IPS-NIHi11 (cell line): ENCODE data around the gene IFNAR2.
"Not testable (repeated sequence)": the region's sequence is repeated elsewhere in the genome, so short reads cannot be mapped to it uniquely, and the experiment has no call there.

Experiments
- DNase-seq: peaks from one replicate; pipeline ENCODE4 v3.0.0; 2012; ENCODE audit warnings: mixed read lengths, low spot score

Gene IFNAR2

DNA sequence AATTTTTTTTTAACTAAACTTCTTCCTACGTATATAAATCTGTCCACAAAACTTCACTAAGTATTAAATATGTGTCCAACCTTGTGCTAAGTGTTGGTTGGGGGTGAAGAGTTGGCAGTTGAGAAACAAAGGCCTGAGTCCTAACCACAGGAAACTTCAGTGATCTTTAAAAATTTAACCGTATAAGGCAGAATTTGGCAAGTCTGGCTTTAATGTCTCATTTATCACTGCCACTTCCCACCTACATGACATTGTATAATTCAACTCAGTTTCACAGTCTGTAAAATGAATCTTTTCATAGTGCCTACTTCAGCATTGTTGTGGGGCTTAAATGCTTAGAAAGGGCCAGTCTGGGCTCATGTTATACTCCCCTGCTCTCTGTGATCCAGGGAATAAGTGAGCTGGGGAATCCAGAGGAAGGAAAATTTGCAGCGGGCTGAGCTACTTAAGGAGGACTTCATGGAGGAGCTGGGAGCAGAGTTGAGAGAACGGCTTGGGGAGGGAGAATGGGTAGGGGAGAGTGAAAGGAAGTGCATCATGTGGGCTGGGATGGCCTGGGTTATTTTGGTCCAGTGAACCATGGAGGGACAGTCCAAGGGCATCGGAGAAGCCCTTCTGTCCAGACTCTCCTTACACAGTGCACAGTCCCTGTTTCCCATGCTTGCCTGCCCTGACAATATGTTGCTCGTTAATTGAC is 14.5 kb downstream of the IFNAR2 start:
- no peak for DNase-seq

DNA sequence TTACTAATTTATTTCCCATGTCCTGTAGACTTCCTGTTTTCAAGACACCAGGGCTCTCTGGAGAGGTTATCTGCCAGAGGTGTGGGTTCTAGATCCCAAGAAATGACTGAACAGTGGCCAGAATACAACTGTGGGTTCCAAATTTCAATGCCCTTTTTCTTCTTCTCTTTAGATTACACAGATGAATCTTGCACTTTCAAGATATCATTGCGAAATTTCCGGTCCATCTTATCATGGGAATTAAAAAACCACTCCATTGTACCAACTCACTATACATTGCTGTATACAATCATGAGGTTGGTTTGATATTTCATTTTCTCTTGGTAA is 15.0 kb downstream of the IFNAR2 start:
- no peak for DNase-seq

DNA sequence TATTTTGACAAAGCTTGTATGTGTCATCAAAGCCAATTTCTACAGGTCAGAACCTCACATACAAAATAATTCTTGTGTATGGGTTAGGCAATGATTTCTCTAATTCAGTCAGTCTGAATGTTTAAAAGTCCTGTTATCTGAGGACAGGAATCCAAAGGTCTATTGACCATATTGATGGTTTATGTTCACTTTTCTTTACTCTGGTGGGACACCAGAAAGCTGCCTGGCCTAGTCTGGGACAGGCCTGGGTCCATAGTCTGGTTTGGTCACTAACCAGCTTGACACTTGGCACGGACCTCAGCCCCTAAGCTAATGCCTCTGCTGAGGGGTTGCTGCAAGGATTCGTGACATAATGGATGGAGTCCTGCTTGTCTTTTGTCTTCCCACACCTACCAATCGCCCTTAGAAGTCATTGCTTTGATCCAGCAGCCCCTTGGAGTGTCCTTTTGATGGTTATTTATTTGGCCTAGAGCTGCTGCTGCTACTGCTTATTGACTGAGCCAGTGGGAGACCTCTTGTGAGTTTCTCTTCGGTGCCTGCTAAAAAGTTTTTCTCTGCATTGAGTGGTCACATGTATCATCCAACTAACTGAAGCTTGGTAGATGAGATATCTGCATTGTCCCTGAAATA is 15.7 kb downstream of the IFNAR2 start:
- no peak for DNase-seq

DNA sequence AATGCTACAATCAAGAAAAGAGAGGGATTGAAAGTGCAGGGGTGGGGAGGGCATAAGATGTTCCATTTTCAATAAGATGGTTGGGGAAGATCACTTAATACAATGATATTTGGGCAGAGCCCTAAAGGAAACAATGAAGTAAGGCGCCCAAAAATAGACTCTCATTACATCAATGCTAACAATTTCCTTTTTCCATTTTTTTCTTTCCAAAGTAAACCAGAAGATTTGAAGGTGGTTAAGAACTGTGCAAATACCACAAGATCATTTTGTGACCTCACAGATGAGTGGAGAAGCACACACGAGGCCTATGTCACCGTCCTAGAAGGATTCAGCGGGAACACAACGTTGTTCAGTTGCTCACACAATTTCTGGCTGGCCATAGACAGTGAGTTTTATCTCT is 16.8 kb downstream of the IFNAR2 start:
- no peak for DNase-seq

DNA sequence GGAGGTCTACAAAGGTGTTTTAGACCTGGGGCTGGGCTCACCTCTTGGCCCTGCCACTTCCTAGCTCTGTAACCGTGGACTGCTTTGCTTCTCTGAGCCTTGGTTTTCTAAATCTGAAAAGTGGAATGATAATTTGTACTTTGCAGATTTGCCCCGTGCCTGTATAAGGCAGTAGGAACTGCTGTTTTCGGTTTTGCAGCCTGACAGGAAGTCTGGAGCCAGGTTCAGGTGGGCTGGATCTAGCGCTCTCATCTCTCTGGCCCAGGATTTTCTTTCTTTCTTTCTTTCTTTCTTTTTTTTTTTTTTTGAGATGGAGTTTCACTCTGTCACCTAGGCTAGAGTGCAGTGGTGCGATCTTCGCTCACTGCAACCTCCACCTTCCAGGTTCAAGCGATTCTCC is 17.2 kb downstream of the IFNAR2 start:
- no peak for DNase-seq

DNA sequence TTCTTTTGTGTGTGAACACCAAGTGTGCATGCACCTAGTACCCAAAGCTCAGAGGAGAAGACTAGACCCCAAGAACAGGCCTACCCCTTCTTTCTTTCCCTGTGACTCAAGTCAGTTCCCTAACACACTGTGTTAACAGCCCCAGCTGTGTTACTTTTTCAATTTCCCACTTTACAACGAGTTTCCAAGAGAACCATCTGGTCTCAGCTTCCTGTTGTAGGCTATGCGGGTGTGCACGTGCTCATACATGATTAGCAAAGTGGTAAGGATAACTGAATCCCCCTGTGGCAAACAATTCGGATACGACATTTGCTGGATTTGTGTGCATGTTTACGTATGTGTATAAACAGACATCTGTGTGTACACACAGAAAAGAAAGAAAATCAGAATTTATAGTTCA is 17.9 kb downstream of the IFNAR2 start:
- no peak for DNase-seq

DNA sequence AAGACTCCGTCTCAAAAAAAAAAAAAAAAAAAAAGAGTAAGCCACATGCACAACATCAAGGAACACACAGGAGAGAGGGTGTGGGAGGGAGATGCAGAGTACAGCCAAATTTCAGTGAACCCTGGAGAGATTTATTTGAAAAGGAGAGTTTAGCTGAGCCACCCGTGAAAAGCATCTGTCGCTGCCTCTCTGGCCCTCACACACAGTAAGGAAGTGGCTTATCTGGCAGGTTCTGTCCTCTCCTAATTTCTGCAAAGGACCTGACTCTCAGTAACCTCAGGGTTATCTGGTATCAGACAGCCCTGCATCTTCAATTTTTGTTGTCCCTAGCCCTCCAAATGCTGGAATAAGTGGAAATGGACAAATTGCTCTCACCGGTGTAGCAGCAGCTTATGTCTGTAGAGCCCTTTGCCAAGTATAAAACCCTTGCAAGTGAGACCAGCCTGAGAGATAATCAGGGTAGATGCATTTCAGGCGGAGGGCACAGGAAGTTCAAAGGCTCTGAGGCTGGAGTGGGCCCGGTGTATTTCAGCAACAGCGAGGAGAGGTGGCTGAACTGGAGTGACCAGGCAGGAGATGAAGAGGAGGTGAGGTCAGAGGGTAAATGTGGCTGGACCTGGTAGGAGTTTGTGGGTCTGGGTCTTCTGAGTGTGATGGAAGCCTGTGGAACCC is 19.7 kb downstream of the IFNAR2 start:
- DNase-seq: no peak

DNA sequence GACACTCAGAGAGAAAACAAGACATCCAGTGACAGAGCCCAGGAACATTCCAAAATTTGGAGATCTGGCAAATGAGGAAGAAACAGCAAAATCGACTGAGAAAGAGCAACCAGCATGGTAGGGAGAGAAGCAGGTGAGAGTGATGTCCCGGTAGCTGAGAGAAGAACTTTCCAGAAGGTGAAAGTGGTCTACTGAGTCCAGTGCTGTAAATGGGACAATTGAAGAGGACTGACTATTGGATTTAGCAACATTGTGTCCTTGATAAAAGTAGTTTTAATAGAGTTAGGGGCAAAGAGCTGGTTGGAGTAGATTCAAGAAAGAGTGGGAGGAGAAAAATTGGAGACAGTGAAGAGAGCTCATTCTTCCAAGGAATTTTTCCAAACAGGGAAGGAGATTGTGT is 21.4 kb downstream of the IFNAR2 start:
- DNase-seq: no peak

DNA sequence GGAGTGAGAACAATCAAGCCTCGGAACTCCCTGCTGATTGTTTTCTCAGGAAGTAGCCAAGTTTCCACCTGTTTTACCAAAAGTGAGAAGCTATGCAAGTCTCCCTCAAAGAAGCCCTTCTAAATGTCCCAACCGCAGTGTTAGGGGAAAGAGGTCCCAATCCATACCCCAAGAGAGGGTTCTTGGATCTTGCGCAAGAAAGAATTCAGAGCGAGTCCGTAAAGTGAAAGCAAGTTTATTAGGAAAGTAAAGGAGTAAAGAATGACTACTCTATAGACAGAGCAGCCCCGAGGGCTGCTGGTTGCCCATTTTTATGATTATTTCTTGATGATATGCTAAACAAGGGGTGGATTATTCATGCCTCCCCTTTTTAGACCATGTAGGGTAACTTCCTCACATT is 23.6 kb downstream of the IFNAR2 start:
- DNase-seq: not testable (repeated sequence)

DNA sequence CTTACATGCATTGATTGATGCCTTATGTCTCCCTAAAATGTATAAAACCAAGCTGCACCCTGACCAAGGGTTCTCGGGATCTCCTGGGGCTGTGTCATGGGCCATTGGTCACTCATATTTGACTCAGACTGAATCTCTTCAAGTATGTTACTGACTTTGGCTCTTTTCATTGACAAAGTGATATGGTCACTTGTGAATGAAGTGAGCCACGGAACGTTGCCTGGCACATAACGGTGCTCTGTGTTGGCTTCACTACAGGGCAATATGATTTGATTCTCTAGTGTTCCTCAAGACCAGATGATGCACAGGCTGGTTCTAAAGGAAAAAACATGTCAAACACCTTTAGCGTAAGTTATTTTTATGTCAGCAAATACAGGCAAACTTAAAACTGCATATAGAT is 25.0 kb downstream of the IFNAR2 start:
- DNase-seq: no peak

DNA sequence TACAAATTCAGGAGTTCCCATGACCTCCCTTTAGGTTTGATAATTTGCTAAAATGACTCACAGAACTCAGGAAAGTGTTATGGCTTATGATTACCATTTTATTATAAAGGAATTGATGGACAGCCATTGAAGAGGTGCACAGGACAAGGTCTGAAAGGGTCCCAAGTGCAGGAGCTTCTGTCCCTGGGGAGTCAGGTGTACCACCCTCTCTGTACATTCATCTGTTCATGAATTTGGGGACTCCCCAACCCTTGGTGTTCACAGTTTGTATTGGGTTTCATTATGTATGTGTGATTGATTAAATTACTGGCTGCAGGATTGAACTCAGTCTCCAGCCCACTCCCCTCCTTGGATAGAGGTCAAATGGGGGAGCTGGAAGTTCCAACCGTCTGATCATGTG is 25.7 kb downstream of the IFNAR2 start:
- DNase-seq: no peak

DNA sequence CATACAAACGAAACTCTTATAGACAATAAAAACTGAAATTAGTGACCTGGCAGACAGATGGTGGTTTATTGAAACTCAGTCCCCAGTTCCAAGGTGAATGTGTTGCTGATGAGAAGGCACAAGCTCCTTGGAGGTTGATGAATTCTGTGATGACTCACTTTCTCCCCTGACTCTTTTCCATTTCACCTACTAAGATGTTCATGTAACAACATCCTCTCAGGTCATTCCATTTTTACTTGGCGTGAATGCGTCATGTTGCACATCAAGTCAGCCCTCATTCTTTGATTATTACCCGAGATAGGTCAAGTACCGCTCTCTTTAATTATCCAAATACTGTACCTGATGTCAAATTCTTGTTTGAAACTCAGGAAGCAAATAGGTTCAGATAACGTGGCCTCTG is 26.3 kb downstream of the IFNAR2 start:
- DNase-seq: no peak

DNA sequence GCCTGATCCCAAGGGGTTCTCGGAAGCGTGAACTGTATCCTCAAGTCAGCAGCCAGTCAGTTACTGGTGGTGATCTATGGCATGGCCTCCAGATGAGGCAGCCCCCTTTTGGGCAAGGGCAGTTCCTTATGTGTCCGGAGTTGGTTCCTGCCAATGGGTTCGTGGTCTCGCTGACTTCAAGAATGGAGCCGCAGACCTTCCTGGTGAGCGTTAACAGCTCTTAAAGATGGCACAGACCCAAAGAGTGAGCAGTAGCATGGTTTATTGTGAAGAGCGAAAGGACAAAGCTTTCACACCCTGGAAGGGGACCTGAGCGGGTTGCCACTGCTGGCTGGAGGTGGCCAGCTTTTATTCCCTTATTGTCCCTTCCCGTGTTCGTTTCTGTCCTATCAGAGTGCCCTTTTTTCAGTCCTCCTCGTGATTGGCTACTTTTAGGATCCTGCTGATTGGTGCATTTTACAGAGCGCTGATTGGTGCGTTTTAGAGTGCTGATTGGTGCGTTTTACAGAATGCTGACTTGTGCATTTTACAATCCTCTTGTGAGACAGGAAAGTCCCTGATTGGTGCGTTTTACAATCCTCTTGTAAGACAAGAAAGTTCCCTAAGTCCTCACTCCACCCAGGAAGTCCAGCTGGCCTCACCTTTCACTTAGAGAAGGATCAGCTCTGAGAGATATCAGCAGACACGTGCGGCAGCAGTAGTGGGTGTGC is 27.5 kb downstream of the IFNAR2 start:
- DNase-seq: no peak

DNA sequence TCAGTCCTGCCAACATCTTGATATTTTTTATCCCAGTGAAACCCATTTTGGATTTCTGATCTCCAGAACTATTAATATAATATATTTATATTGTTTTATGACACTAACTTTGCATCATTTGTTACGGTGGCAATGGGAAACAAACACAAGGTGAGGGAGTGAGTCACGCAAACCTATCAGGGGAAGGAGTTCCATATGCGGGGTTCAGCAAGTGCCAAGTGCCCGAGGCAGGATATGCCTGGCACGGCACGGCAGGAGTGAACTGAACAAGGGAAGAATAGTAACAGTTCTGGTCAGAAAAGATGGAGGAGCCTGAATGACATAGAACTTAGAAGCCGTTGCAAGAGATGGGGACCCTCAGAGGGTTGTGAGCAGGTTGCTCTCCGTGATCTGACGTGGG is 28.7 kb downstream of the IFNAR2 start:
- no peak for DNase-seq

DNA sequence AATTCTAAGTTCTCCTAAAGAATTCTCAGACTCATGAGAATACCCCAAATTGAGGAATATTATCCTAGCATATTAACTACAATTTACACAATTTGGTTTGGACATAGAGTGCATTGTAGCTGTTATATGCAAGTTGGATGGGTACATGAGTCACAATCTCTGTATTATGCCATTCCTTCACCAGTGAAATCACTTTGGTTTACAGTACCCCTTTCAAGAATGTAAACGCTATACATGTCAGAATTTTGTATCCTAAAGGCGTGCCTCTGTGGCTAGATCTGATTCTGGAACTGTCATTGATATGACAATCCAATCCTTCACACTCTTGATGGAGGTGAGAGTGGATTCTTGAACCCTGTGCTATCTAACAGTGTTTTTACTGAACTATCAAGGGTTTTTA is 29.7 kb downstream of the IFNAR2 start:
- DNase-seq: no peak

DNA sequence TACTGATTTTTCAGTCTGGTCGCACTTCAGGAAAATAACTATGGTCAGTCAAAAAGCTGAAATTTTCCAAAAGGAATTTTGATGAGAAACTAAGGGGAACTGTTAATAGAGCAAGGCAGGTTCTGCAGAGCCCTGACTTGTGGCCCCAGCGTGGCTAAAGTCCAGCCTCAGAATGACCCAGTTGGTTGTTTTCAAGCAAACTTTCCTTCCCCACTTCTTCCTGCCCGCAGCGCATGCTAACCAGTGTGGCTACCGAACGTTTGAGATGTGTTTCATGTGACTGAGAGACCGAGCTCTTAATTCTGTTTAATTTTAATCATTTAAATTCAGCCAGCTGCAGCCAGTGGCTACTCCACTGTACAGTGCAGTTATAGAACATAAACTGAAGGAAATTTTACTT is 30.3 kb downstream of the IFNAR2 start:
- DNase-seq: no peak

DNA sequence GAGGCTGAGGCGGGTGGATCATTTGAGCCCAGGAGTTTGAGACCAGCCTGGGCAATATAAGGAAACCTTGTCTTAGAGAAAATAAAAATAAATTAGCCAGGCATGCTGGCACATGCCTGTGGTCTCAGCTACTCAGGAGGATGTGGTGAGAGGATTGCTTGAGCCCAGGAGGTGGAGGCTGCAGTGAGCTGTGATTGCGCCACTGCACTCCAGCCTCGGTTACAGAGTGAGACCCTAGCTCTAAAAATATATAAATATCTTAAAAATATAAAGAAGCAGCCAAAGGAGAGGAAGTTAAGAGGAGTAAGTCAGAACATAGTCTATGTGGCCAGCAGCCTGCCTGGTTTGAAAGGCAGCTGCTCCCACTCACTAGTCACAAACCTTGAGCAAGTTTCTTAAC is 31.9 kb downstream of the IFNAR2 start:
- DNase-seq: no peak

DNA sequence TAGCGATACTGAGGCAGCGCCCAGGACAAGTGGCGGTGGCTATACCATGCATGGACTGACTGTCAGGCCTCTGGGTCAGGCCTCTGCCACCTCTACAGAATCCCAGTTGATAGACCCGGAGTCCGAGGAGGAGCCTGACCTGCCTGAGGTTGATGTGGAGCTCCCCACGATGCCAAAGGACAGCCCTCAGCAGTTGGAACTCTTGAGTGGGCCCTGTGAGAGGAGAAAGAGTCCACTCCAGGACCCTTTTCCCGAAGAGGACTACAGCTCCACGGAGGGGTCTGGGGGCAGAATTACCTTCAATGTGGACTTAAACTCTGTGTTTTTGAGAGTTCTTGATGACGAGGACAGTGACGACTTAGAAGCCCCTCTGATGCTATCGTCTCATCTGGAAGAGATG is 33.2 kb downstream of the IFNAR2 start:
- no peak for DNase-seq

DNA sequence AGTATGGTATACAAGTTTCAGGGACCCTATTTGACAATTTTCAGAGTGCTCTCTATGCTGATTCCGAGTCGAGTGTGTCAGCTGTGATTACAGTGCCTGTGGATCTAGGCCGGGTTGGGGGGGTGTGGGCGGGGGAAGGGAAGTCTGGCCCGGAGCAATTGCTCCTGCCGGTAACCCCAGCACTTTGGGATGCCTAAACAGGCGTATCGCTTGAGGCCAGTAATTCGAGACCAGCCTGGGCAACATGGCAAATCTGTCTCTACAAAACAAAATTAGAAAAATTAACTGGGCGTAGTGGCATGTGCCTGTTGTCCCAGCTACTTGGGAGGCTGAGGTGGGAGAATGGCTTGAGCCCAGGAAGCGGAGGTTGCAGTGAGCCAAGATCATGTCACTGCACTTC is 34.8 kb downstream of the IFNAR2 start:
- no peak for DNase-seq

DNA sequence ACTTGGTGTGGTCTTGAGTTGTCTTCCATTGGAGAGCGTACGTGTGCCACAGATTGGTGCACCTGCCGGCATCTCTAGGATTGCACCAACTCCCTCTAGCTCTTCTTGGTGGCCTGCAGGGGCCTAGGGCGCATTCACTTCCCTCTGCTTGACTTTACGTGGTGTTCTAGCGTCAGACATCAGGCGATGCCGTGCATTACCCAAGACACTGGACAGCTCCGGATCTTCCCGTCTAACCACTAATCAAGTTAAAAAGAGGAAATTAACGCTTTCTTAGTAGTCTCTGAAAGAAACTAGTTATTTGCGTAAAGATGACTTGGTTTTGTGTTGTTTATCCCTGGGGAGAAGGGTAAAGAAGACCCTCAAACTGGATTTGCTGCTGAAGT is 35.9 kb downstream of the IFNAR2 start:
- no peak for DNase-seq

DNA sequence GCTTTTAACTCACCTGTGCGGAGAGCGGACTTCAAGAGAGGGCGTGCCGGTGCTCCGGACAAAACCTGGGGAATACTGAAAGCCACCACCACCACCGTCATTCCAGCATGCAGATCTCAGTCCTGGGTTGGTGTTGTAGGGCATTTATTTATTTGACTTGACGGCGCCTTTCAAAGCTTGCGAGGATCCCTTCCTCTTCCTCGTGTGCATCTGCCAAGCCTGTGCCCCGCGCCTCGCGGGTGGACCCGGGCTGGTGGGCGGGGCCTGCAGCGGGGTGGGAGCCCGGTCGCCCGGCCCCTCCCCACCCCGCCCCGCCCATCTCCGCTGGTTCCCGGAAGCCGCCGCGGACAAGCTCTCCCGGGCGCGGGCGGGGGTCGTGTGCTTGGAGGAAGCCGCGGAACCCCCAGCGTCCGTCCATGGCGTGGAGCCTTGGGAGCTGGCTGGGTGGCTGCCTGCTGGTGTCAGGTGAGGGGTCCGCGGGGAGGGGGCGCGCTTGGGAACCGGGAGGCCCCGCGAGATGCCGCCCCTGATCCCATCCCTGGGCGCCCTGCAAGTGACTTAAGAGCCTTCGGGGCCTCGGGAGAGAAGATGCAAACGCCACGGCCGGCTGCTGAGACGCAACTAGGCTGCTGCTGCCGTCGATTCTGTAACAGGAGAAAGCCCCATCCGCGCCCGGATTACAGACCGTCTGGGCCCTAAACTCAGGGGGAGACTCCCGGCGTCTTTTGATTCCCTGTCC is 36.5 kb downstream of the IFNAR2 start, which contains the start of gene IL10RB:
IL10RB (plus strand) TSS at position 318 of the 739 bp plus-strand sequence; CDS start at position 417, 99 bp downstream.
- DNase-seq: peak; percentile 95

DNA sequence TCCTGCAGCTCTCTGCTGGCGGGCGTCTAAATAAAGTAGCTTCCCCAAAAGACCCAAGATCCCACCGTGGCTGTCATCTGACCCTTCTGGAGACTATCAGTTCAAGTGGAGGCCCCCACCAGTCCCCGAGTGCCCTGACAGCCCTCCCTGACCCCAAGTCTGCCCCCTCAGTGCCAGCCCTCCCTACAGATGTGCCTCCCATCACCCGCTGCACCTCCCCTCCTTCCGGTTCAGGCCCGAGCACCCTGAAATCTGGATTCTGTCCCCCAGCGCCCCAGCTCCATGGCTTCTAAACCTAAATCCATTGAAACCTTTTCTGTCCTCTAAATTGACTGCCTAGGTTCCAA is 37.0 kb downstream of the IFNAR2 start:
- DNase-seq: no peak
